Hepatocyte (in vitro differentiated cells): ENCODE measurements around the gene MUC4.

ENCODE experiments used
- CTCF ChIP-seq: fragments of 200-600 bp; sonication (generic); IDR thresholded peaks from 2 replicates; pipeline ENCODE4 v1.5.1; 2016; ENCODE audit warnings: antibody characterized with exemption, mild to moderate bottlenecking; ENCODE audit not compliant: poor library complexity
- EZH2phosphoT487 ChIP-seq: fragments of 200-600 bp; sonication (generic); IDR thresholded peaks from one replicate; pipeline ENCODE4 v1.6.1; 2018; ENCODE audit warnings: antibody characterized with exemption, mild to moderate bottlenecking, low read depth, moderate library complexity; ENCODE audit not compliant: unreplicated experiment, severe bottlenecking

GRCh38 chr3:195764961-195765706, 46.6 kb downstream of the MUC4 start:
- TF ChIP-seq CTCF (no peak), EZH2phosphoT487 (no peak)
